Esophagus (tissue), 2 donors: ENCODE measurements around the gene SH2D7. TPM values are rescaled to one million over a fixed set of nuclear protein-coding genes. Genes with fewer than 3 reads are reported as not detected.
A peak's percentile ranks its signal among the peaks of the same experiment; 100 is the strongest.

Source experiments
- H3K27ac ChIP-seq, 2 donors: one replicate each; pipeline ENCODE4 v1.5.1; 2013; ENCODE audit warnings: low read depth in 2 of 2, mild to moderate bottlenecking in 2 of 2, inconsistent platforms in 1 of 2, low read length in 1 of 2, moderate library complexity in 1 of 2
- H3K27me3 ChIP-seq, 2 donors: one replicate each; pipeline ENCODE4 v1.6.1; 2013; ENCODE audit warnings: low read length in 2 of 2, control low read depth in 1 of 2, mild to moderate bottlenecking in 1 of 2; ENCODE audit not compliant: insufficient read depth in 2 of 2, control insufficient read depth in 1 of 2
- H3K36me3 ChIP-seq, 2 donors: one replicate each; pipeline ENCODE4 v1.6.1; 2013; ENCODE audit warnings: low read length in 1 of 2; ENCODE audit not compliant: control insufficient read depth in 2 of 2, insufficient read depth in 2 of 2
- H3K4me1 ChIP-seq, 2 donors: one replicate each; pipeline ENCODE4 v1.6.1; 2013; ENCODE audit warnings: low read length in 1 of 2; ENCODE audit not compliant: control insufficient read depth in 2 of 2, insufficient read depth in 2 of 2
- H3K4me3 ChIP-seq, 2 donors: one replicate each; pipeline ENCODE4 v1.5.1; 2013; ENCODE audit warnings: low read length in 2 of 2, mild to moderate bottlenecking in 2 of 2, low read depth in 1 of 2, moderate library complexity in 1 of 2
- H3K9me3 ChIP-seq, 2 donors: one replicate each; pipeline ENCODE4 v1.6.1; 2013; ENCODE audit warnings: mild to moderate bottlenecking in 2 of 2, low read depth in 1 of 2, low read length in 1 of 2, moderate library complexity in 1 of 2; ENCODE audit not compliant: control insufficient read depth in 2 of 2, insufficient read depth in 1 of 2
- WGBS, 2 donors: extraction: QIAGEN DNeasy Blood & Tissue Kit; methylation state at CpG; one replicate each; pipeline ENCODE4 v1.1.7; 2013; 5-methylcytosine and 5-hydroxymethylcytosine counted together
- polyA plus RNA-seq, 2 donors: library from polyadenylated mRNA; stranded (reverse); fragments of 200-250 nt; gene quantifications; one replicate each; pipeline ENCODE4 v1.2.3, GENCODE V29; 2013
- donor health status: healthy with polysubstance abuse.
- donor health status: Bipolar disorder and iron deficiency.

The SH2D7 gene
- polyA plus RNA-seq, 2 donors: not detected

DNA sequence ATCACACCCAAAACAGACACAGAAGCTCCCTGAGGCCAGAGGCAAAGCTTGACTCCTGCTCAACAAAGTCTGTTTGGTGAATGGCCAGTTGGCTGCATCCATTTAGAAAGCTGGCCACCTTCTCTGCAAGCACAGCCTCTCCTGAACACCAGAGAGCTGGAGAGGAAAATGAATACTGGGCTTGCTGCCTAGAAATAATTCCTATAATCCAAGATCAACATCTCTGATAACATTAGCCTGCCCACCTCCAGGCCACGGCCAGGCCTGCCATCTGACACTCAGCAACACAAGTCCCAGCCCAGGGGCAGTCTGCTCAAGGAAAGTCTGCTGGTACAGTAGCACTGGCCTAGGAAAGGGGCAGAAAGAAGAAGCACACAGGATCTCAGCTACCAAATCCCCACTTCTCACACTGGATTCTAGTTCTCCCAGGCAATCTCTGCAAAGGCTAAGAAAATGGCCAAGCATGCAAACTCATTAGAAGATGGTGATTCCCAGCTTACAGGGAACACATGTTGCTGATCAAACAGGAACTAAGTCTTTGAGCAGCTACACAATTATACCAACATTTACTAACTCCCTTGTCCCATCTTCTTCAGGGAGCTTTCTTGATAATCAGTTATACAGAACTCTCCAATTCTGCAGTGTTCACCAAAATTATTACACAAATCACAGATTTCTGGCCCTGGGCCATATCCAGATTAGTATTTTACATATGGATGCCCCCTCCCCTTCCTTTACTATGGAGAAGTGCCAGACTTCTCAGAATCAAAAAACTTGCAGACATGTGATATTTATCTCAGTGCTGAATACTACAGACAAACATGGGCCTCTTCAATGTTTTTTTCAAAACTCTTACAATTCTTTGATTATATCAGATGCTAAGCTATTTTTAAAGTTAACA, 24.8 kb upstream of the SH2D7 start:
- no peaks in the 10 kb centered on the region for H3K9me3 ChIP-seq
- peaks cover 6 to 18% of the 10 kb centered on the region in 2 donors for H3K4me1 ChIP-seq
- WGBS, 2 donors: 13 to 30% methylated on average over 1 of the region's 1 CpG

DNA sequence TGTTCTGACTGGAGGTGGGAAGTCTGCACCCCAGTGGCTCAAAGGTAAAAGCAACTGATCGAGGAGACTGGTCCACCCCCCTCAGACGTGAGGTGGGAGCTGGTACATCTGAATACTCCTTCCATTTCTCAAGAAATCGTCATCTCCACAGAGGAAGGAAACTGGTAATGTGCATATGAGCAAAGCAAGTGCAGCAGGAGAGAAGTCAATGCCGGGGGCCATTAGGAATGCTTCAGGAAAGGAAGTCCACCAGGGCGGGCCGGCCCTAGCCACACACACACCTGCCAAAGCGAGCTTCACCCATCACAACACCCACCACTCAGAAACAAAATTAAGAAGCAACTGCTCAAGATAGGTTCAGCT, 23.3 kb upstream of the SH2D7 start:
- WGBS, 2 donors: 65 to 70% methylated on average over 7 of the region's 7 CpGs
- Histone ChIP-seq H3K4me3 (no peak overlapping the region), H3K4me1 (peaks cover 6 to 18% of the 10 kb centered on the region in 2 donors), H3K27me3 (no peaks in the 10 kb centered on the region), H3K36me3 (no peaks in the 10 kb centered on the region), H3K9me3 (no peaks in the 10 kb centered on the region), H3K27ac (peak overlapping the region in 1 of 2 donors; percentile 43)

More for the DNA sequence above, 24.8 kb upstream of the SH2D7 start:
- Histone ChIP-seq H3K27me3 (no peaks in the 10 kb centered on the region), H3K36me3 (no peaks in the 10 kb centered on the region), H3K27ac (peak overlapping the region; percentile 53 to 78), H3K4me3 (no peak overlapping the region)

DNA sequence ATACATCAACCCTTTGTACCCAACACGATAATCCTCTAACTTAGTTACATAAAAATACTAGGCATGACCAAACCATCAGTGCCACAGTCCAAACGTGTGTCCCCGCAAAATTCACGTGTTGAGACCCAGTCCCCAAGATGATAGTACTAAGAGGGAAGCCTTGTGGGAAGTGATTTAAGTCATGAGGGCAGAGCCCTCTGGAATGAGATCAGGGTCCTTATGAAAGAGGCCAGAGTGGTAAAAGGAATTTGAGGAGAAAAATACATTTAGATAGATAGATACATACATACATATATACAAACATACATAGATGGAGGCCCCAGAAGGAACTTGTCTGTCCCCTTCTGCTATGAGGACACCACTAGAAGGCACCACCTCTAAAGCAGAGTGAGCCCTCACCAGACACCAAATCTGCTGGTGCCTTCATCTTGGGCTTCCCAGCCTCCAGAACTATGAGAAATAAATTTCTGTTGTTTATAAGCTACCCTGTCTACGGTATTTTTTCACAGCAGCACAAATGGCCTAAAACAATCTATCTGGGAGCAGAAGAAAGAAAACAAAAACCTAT, 22.8 kb upstream of the SH2D7 start:
- 60 to 70% methylated on average over 5 of the region's 5 CpGs for WGBS, 2 donors
- no peaks in the 10 kb centered on the region for H3K9me3 ChIP-seq
- H3K36me3 ChIP-seq: no peaks in the 10 kb centered on the region
- peaks cover 6 to 18% of the 10 kb centered on the region in 2 donors for H3K4me1 ChIP-seq
- H3K4me3 ChIP-seq: no peak overlapping the region
- H3K27ac ChIP-seq: peak overlapping the region in 1 of 2 donors; percentile 32
- no peaks in the 10 kb centered on the region for H3K27me3 ChIP-seq

DNA sequence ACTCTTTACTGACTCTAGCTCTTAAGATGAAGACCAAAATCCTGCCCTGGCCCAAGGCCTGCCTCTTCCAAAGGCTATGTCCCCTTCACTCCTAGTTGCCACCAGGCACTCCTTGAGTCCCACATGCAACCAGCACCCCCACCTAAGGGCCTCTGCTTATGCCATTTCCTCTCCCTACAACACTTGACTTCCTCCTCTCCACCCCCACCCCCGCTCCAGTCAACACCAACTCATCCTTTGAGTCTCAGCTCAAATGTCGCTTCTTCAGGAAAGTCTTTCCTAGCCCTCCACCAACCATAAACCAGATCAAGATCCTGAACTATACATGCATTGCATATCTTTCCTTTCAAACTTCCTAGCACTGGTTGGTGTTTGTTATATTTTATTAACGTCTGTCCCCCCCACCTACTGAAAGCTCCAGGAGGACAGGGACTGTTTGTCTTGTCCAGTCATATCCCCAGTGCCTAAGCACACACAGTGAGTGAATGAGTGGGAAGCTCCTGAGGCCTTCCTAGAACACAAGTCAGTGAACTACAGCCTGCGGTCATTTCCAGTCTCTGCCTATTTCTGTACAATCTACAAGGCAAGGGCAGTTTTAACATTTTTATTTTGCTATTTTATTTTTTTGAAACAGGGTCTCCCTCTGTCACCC, 22.2 kb upstream of the SH2D7 start:
- no peaks in the 10 kb centered on the region for H3K27me3 ChIP-seq
- no peaks in the 10 kb centered on the region for H3K9me3 ChIP-seq
- WGBS, 2 donors: 73 to 75% methylated on average over 4 of the region's 4 CpGs
- H3K27ac ChIP-seq: no peak overlapping the region
- peaks cover 6 to 16% of the 10 kb centered on the region in 2 donors for H3K4me1 ChIP-seq
- H3K36me3 ChIP-seq: no peaks in the 10 kb centered on the region
- H3K4me3 ChIP-seq: no peak overlapping the region

DNA sequence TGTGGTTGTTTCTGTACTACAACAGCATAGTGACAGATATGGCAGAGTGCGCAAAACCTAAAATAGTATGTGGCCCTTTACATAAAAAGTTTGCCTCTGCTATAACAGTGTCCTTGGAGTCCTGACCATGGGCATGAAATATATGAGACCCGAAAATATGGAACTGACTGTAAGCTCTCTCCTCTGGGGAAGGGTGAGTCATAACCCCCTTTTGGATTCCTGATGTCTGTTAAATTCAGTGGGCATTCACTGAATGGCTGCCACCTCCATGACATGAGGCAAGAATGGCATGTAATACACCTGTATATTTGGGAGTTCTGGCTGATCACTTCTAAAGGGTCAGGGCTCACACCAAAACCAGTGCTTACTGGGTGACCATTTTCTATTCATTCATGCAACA, 21.0 kb upstream of the SH2D7 start:
- 61 to 81% methylated on average over 2 of the region's 2 CpGs for WGBS, 2 donors
- Histone ChIP-seq H3K4me3 (no peak overlapping the region), H3K4me1 (peaks cover 6 to 14% of the 10 kb centered on the region in 2 donors)

DNA sequence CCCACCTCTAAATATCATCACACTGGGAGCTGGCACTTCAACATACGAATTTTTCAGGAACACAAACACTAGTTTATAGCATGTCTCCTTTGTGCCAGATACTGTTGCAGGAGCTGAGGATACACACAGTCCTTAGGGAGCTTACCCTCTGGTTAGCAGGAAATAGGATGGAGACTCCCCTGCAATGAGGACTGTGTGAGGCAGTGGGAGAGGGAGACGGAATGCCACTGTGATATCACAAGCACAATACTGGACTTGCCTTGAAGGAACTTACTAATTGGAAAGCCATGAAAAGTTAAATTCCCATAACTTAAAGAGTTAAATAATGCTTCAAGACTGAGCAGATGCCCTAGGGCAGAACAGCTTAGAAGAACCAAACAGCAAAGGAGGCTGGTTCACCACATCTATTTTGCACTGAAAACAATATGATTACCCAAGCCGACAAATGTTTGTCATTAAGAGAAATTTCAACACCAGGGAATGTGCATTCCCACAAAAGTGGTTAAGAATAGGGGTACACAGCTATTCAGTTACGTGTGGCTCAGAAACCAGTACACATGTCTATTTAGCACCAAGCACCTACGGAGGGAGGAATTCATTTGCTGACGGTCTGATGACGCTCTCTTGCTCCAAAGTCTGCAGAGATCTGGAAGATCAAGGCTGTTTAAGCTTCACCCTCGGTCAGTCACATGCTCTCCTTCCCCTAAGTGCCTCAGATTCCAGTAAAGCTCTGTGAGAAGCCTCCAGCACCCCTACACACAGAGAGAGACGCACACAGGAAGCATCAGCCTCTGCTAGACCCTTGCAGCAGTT, 20.1 kb upstream of the SH2D7 start:
- Histone ChIP-seq H3K27ac (peak overlapping the region; percentile 4 to 66), H3K27me3 (no peaks in the 10 kb centered on the region), H3K4me1 (peaks cover 3 to 11% of the 10 kb centered on the region in 2 donors), H3K36me3 (no peaks in the 10 kb centered on the region), H3K4me3 (no peak overlapping the region), H3K9me3 (no peaks in the 10 kb centered on the region)
- 50 to 56% methylated on average over 9 of the region's 9 CpGs for WGBS, 2 donors

More for the DNA sequence above, 21.0 kb upstream of the SH2D7 start:
- Histone ChIP-seq H3K36me3 (no peaks in the 10 kb centered on the region), H3K27ac (peak overlapping the region in 1 of 2 donors; percentile 4), H3K27me3 (no peaks in the 10 kb centered on the region), H3K9me3 (no peaks in the 10 kb centered on the region)

DNA sequence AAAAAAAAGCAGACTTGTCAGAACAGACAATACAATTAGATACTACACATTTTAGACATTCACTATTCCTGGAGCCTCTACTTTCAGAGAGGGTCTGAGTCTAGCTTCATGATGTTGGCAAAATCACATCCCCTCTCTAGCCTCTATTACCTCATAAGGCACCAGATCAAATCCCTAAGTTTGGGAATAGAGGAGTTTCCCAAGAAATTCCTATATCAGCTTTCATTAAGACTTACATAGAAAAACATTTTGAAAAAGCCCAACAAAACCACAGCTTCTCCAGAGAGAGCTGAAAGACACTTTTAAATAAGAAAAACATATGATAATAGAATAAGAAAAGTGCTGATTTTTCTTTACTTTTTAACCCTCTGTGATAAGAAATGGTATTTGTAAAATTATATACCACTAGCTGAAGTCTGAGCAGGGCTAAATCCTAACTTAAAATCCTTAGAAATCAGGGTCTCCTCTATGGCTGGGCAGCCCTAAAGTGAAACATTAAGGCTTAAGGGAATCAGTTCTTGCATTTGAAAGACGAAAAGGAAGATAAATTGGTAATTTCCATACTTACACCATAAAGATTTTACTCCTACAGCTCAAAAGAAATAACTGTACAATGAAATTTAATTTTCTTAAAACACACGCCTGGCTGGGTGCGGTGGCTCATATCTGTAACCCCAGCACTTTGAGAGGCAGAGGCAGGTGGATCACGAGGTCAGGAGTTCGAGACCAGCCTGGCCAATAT, 19.1 kb upstream of the SH2D7 start:
- Histone ChIP-seq H3K36me3 (no peaks in the 10 kb centered on the region), H3K4me1 (peaks cover 0 to 8% of the 10 kb centered on the region in 2 donors), H3K27ac (no peak overlapping the region), H3K27me3 (no peaks in the 10 kb centered on the region), H3K9me3 (no peaks in the 10 kb centered on the region), H3K4me3 (no peak overlapping the region)
- WGBS, 2 donors: 85 to 90% methylated on average over 5 of the region's 5 CpGs

DNA sequence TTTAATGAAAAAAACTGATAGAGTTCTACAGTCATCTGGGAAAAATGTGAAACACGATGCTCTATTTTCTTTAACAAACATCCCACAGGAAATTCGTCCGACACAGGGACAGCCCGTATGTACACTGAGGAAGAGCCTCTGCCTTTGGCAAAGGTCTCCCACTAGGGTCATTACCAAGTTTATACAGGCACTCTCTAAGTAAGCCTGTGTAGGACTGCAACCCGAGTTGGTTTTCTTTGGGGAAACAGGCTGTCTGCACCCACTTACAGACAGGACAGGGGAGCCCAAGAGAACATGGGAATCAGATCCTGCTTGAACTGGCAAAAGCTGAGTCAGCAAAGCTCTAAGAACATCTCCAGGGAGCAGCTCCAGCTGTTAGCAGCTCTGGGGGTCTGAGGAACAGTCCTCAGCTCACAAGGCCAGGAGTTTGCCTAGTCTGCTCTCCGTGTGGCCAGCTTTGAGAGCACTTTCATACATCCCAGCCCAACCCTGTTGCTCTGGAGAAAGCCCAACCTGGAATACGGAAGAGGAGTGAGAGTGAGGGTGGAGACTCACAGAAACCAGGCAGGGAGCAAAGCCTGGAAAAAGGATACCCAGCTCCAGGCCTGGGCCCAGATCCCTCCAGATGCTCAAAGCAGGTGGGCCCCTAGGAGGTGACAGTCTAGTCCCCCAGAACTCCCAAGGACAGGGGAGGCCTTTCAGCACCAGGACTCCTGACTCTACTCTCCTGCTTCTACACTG, 16.7 kb upstream of the SH2D7 start:
- Histone ChIP-seq H3K36me3 (no peaks in the 10 kb centered on the region), H3K9me3 (no peaks in the 10 kb centered on the region), H3K4me3 (peak overlapping the region in 1 of 2 donors; percentile 80), H3K27ac (peak overlapping the region; percentile 85 to 89), H3K4me1 (peaks cover 0 to 5% of the 10 kb centered on the region in 2 donors), H3K27me3 (no peaks in the 10 kb centered on the region)
- 16 to 21% methylated on average over 7 of the region's 7 CpGs for WGBS, 2 donors
